ENCODE data around the gene COTL1.

DNA sequence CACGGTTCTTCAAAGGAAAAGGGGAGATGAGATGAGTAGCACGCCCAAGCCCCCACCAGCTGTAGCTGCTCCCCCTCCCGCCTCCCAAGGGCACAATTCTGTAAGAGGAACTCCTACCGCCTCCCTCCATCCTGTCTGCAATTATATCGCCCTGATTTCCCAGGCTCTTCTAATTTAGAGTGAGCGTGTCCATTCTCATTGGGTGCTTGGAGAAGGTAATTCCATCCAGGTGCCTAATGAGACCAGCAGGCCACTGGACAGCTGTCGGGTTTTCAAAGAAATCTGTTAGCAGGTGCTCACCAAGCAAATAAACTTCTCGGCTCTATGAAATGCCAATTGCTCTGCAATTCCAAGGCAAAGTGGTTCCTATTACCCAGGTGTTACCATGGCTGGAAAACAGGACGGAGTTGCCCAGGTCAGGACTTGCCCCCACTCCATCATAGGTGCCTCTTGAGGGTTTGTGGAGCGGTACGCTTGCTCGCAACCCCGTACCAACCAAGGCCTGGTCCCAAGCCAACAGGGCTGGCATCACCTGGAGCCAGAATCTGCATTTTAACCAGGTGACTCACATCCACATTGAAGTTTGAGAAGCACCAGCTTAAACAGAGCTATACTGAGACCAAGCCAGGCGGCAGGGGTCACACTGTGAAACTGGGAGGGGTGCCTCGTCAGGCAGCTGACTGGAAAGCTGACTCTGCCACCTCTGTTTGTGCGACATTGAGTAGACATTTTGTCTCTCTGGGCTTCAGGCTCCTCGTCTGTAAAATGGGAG is 97.0 kb downstream of the COTL1 start:
- TF ChIP-seq ELK1 (IDR thresholded peaks at IDR 0.05; ENCODE audit: low read depth, low read length) (no peak), CTCF (IDR thresholded peaks at IDR 0.05) (no peak), POLR2A (IDR thresholded peaks at IDR 0.05; ENCODE audit: low read length) (no peak), USF2 (IDR thresholded peaks at IDR 0.05) (no peak), BCL3 (IDR thresholded peaks at IDR 0.05) (no peak), RAD21 (conservative IDR thresholded peaks at IDR 0.05 in 1 of 2, IDR thresholded peaks at IDR 0.05 in 1 of 2) (no peak), FOSL2 (IDR thresholded peaks at IDR 0.05) (no peak), FOSL2 (CRISPR knock-in tag; IDR thresholded peaks at IDR 0.05) (no peak), NPAS2 (CRISPR knock-in tag; IDR thresholded peaks at IDR 0.05; ENCODE audit: borderline replicate concordance) (no peak)
- TF ChIP-seq, protein P1, sequence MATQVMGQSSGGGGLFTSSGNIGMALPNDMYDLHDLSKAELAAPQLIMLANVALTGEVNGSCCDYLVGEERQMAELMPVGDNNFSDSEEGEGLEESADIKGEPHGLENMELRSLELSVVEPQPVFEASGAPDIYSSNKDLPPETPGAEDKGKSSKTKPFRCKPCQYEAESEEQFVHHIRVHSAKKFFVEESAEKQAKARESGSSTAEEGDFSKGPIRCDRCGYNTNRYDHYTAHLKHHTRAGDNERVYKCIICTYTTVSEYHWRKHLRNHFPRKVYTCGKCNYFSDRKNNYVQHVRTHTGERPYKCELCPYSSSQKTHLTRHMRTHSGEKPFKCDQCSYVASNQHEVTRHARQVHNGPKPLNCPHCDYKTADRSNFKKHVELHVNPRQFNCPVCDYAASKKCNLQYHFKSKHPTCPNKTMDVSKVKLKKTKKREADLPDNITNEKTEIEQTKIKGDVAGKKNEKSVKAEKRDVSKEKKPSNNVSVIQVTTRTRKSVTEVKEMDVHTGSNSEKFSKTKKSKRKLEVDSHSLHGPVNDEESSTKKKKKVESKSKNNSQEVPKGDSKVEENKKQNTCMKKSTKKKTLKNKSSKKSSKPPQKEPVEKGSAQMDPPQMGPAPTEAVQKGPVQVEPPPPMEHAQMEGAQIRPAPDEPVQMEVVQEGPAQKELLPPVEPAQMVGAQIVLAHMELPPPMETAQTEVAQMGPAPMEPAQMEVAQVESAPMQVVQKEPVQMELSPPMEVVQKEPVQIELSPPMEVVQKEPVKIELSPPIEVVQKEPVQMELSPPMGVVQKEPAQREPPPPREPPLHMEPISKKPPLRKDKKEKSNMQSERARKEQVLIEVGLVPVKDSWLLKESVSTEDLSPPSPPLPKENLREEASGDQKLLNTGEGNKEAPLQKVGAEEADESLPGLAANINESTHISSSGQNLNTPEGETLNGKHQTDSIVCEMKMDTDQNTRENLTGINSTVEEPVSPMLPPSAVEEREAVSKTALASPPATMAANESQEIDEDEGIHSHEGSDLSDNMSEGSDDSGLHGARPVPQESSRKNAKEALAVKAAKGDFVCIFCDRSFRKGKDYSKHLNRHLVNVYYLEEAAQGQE (IDR thresholded peaks at IDR 0.05): no peak

Measured in A549 (cell line).